Activated CD4-positive, alpha-beta memory T cell treated with anti-CD3 and anti-CD28 coated beads for 36 hours (primary cell): ENCODE results near the gene COX6B2. TPM values are rescaled to one million over a fixed set of nuclear protein-coding genes. Genes with fewer than 3 reads are reported as not detected.

Source experiments
- CTCF ChIA-PET: fragments of 350-600 bp; sonication (Branson Sonifier 250); formaldehyde crosslinking; loops from one replicate; lab custom pipeline; 2021; ENCODE audit warnings: antibody characterized with exemption, inconsistent platforms; lab: Charles Lee
- POLR2A ChIA-PET: fragments of 350-600 bp; sonication (Branson Sonifier 250); formaldehyde crosslinking; loops from one replicate; lab custom pipeline; 2021; ENCODE audit warnings: antibody characterized with exemption; lab: Charles Lee
- DNase-seq: peaks from one replicate; pipeline ENCODE4 v3.0.0-alpha.2; 2020
- H3K27ac Mint-ChIP-seq: one replicate; pipeline ENCODE4 v1.8.0; 2021; ENCODE audit warnings: mixed read lengths
- H3K27me3 Mint-ChIP-seq: one replicate; pipeline ENCODE4 v1.8.0; 2021; ENCODE audit warnings: mixed read lengths
- H3K36me3 Mint-ChIP-seq: one replicate; pipeline ENCODE4 v1.8.0; 2021; ENCODE audit warnings: mixed read lengths
- H3K4me1 Mint-ChIP-seq: one replicate; pipeline ENCODE4 v1.8.0; 2021; ENCODE audit warnings: low read depth, mixed read lengths
- H3K4me3 Mint-ChIP-seq: one replicate; pipeline ENCODE4 v1.8.0; 2021; ENCODE audit warnings: mild to moderate bottlenecking, mixed read lengths
- H3K9me3 Mint-ChIP-seq: one replicate; pipeline ENCODE4 v1.8.0; 2021; ENCODE audit warnings: mixed read lengths
- intact Hi-C: fragments of 100-400 bp; cut with micrococcal nuclease; formaldehyde crosslinking; loops from one replicate; pipeline ENCODE4 v1.15.1; 2023
- total RNA-seq, 2 experiments: library from RNA; stranded (reverse); gene quantifications; one replicate each; pipeline ENCODE4 v1.2.3, GENCODE V29; 2021

COX6B2 gene
- total RNA-seq, 2 experiments from 2014 or later = 0.15 to 0.81 TPM

DNA sequence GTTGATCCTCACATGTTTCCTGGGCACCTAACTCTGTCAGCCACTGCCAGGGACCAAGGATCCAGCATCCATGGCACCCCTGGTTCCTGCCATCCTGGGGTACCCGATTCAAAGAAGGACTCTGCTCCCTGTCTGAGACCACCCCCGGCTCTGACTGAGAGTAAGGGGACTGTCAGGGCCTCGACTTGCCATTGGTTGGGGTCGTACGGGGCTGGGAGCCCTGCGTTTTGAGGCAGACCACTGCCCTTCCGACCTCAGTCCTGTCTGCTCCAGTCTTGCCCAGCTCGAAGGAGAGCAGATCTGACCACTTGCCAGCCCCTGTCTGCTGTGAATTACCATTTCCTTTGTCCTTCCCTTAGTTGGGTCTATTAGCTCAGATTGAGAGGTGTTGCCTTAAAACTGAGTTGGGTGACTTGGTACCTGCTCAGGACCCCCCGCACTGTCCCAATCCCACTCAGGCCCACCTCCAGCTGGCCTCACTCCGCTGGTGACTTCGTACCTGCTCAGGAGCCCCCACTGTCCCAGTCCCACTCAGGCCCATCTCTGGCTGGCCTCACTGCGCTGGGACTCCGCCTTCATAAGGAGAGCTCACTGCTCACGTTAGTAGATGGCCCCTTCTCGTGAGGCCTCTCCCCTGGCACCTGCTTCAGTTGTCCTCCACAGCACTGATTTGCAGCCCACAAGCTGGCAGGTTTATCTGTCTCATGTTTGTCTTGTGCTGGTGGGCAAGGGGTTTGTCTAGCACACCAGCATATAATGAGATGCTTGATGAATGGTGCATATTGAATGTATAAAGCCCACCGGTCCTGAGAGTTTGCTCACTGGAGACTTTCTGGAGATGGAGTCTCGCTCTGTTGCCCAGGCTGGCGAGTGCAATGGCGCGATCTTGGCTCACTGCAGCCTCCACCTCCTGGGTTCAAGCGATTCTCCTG, 35.1 kb upstream of the COX6B2 start:
- Mint-ChIP-seq H3K4me3 (peak overlapping the region; percentile 17), H3K9me3 (no peaks in the 10 kb centered on the region), H3K36me3 (peaks cover 50% of the 10 kb centered on the region), H3K4me1 (peaks cover 40% of the 10 kb centered on the region), H3K27me3 (no peaks in the 10 kb centered on the region), H3K27ac (peak overlapping the region; percentile 25)
- intact Hi-C loops = no loop called here
- ChIA-PET CTCF (interaction anchor here (1.0 to 1.5 kb wide), 3 partner anchors 28 to 301 kb away, joined by 3 to 5 read pairs (median 5); no protein-coding TSS in a partner anchor), POLR2A (interaction anchor here (1.2 to 10.6 kb wide), 3 partner anchors 10 to 19 kb away, joined by 3 to 118 read pairs (median 5); partner anchors contain the start of gene UBE2S)
- no peak for DNase-seq

DNA sequence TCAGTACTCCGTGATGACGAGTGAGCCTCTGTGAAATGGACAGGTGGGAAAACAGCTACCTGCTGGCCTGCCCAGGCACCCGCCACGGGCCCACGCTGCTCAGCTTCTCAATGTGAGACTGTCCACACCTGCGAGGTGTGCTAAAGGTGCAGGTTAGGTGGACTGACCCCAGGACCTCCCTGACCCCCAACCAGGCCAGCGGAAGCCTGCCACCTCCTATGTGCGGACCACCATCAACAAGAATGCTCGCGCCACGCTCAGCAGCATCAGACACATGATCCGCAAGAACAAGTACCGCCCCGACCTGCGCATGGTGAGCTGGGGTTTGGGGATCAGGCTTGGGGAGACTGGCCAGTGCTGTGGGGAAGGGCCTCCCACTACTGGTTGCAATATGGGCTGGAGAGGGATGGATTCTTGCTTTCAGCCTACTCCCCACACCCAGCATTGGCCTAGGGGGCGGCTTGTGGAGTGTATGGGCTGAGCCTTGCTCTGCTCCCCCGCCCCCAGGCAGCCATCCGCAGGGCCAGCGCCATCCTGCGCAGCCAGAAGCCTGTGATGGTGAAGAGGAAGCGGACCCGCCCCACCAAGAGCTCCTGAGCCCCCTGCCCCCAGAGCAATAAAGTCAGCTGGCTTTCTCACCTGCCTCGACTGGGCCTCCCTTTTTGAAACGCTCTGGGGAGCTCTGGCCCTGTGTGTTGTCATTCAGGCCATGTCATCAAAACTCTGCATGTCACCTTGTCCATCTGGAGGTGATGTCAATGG, 33.4 kb upstream of the COX6B2 start:
- peak overlapping the region; percentile 92 for H3K27ac Mint-ChIP-seq
- ChIA-PET CTCF (interaction anchor here (1.1 to 1.3 kb wide), 2 partner anchors 87 to 95 kb away, joined by 3 to 4 read pairs; no protein-coding TSS in a partner anchor), POLR2A (interaction anchor here (0.7 to 10.6 kb wide), 5 partner anchors 12 to 133 kb away, joined by 3 to 118 read pairs (median 3); partner anchors contain the start of genes KMT5C and UBE2S)
- H3K4me3 Mint-ChIP-seq = peak overlapping the region; percentile 96
- H3K4me1 Mint-ChIP-seq = peaks cover 48% of the 10 kb centered on the region
- no peaks in the 10 kb centered on the region for H3K9me3 Mint-ChIP-seq
- H3K36me3 Mint-ChIP-seq = peaks cover 50% of the 10 kb centered on the region
- no peak for DNase-seq
- intact Hi-C loops = no loop called here
- H3K27me3 Mint-ChIP-seq = no peaks in the 10 kb centered on the region

DNA sequence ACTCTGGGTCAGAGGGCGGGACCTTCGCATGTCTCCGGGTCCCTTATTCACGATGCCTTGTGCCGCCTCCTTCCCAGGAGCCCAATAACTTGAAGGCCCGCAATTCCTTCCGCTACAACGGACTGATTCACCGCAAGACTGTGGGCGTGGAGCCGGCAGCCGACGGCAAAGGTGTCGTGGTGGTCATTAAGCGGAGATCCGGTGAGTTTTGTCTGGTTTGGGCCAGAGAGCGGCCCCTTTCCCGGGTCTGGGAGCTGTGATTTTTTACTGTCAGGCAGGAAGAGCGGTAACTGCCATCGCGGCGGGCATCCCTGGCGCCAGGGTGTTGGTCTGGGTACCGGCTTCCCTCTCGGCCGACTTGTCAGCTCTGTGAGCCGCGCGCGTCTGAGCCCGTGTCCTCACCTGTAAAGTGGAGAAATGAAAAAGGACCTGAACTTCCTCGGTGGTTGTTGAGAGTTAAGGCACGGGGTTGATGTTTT, 32.0 kb upstream of the COX6B2 start:
- Mint-ChIP-seq H3K27me3 (no peaks in the 10 kb centered on the region), H3K9me3 (no peaks in the 10 kb centered on the region), H3K36me3 (peaks cover 50% of the 10 kb centered on the region), H3K4me3 (peak overlapping the region; percentile 96), H3K27ac (peak overlapping the region; percentile 92), H3K4me1 (peaks cover 59% of the 10 kb centered on the region)
- DNase-seq = no peak
- ChIA-PET POLR2A (interaction anchor here (2.9 to 10.6 kb wide), 2 partner anchors 18 to 132 kb away, joined by 9 to 118 read pairs; partner anchors contain the start of gene UBE2S), CTCF (no interaction called here)
- intact Hi-C loops = no loop called here

DNA sequence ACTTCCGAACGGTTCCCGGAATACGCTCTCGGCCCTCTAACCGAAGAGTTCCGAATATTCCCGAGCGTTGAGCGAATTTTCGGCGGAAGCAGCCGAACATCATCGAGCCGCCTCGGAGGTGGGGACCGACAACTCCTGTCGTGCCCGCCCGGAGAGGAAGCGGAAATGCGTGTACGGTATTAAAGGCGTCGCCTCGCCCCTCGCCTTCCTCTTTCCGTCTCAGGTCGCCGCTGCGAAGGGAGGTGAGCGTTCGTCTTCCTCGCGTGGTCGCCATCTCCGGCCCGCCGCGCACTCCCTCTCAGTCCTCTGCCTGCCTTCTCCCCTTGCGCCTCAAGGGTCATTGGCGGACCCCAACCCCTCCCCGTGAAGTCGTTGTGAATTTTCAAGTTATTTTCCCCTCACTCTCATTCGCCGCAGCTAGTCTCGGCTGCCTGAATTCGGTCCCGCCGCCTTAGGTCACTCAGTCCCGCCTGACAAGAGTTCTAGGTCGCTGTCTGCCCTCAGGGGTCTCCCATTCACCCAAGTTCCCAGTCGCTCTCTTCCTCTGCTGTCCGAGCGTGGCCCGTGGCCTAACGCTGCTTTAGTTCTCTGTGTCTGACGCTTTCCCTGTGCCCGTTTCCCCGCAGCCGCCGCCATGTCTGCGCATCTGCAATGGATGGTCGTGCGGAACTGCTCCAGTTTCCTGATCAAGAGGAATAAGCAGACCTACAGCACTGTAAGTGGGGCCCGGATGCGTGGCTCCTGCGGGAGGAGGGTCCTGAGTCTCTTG, 31.4 kb upstream of the COX6B2 start, which contains the start of gene RPL28:
Gene RPL28, plus strand, starts transcription at position 209 of the 769 bp plus-strand sequence. Its CDS starts 426 bp downstream, at position 635.
- peaks cover 49% of the 10 kb centered on the region for H3K36me3 Mint-ChIP-seq
- H3K4me1 Mint-ChIP-seq = peaks cover 59% of the 10 kb centered on the region
- peak; percentile 99 for DNase-seq
- H3K4me3 Mint-ChIP-seq = peak within 1 kb of the TSS; percentile 96
- POLR2A ChIA-PET = interaction anchor here (2.9 to 10.6 kb wide), 3 partner anchors 19 to 131 kb away, joined by 9 to 118 read pairs (median 38); partner anchors contain the start of genes KMT5C and UBE2S
- H3K9me3 Mint-ChIP-seq = no peaks in the 10 kb centered on the region
- H3K27ac Mint-ChIP-seq = peak within 1 kb of the TSS; percentile 92
- CTCF ChIA-PET = no interaction called here
- intact Hi-C loops = loop anchor here (1.0 to 2.0 kb wide), 7 partner anchors 12 to 268 kb away; partner anchors contain the start of genes KMT5C, PPP6R1 and ZNF581
- no peaks in the 10 kb centered on the region for H3K27me3 Mint-ChIP-seq

DNA sequence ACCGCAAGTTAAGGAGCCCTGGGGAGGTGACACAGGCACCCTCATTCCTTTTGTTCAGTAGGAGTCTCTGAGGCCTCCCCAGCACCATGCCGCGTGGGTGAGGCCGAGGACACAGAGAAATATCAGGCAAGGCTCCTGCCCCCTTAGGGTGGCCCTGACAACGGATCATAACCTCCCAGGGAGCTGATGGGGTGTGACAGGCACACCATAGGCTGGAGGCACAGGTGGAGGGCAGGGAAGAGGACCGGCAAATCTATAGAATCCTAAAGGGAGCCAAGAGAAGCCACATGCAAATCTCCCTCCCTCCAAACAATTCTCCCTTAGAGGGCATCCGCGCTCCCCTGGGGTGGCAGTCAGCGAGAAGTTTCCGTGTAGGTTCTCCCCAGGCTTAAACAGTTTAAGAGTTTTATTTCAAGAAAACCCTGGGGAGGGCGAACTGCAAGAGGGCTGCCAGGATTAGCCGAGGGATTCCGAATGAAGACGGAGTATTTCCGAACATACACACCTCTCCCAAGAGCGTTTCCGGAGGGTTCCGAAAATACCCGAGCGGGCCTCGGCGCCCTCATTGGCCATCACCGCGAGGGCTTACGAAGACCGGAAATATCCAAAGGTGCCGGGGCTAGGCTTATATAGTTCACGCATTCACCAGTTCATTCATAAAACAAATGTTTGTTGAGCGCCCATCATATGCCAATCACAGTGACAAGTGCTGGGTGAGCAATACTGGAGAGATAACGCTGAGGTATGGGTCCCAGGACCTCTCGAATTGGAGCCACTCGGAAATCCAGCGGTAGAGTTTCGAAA, 30.6 kb upstream of the COX6B2 start:
- POLR2A ChIA-PET = interaction anchor here (1.0 to 10.6 kb wide), 13 partner anchors 10 to 214 kb away, joined by 3 to 118 read pairs (median 8); partner anchors contain the start of genes FIZ1, KMT5C, PPP6R1 and UBE2S
- peak; percentile 98 for DNase-seq
- no peaks in the 10 kb centered on the region for H3K9me3 Mint-ChIP-seq

DNA sequence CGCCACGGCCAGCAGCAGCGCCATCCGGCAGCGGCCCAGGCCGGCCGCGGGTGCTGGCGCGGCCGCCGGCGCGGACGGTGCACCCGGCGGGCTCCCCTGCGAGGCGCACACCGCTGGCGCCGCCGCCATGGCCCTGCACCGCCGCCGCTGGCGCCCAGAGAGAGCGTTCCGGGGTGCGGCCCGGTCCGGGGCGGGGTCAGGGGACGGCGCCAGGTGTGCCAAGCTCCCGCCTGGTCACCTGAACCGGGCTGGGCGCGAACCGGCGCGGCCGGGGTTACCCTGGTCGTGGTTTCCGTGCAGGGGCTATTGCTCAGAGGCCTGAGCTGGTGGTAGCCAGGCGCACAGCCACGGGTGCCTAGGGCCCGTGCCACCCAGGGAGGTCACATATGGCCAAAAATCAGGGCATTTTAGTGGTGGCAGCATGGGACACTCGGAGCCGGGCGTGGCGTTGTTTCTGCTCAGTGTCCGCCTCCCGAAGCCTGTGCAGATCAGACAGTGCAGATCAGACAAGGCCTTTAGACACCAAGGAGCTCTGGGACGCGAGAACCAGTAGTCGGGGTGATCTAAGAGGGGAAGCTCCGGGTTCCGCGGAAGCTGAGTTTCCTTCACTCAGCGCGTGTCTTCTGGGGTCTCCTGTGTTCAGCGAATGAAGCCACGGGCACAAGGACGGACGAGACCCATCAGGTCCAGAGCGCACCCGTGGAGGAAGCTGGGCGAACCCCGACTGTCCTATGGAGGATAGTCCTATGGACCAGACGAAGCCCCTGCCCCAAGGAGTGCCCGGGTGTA, 29.8 kb upstream of the COX6B2 start, which contains the start of gene TMEM238:
Gene TMEM238, minus strand, starts transcription at position 162 of the 789 bp plus-strand sequence. Its CDS starts 33 bp downstream, at position 129.
- intact Hi-C loops = loop anchor here (2.0 kb wide), 1 partner anchor 258 kb away; the partner anchor contains the start of gene ZNF581
- peak; percentile 48 for DNase-seq
- Mint-ChIP-seq H3K27ac (peak within 1 kb of the TSS; percentile 92), H3K4me3 (peak within 1 kb of the TSS; percentile 96), H3K9me3 (no peaks in the 10 kb centered on the region), H3K27me3 (no peaks in the 10 kb centered on the region), H3K4me1 (peaks cover 46% of the 10 kb centered on the region), H3K36me3 (peaks cover 35% of the 10 kb centered on the region)
- ChIA-PET CTCF (interaction anchor here (0.6 to 3.2 kb wide), 21 partner anchors 12 to 297 kb away, joined by 3 to 43 read pairs (median 4); partner anchors contain the start of genes HSPBP1, KMT5C, PPP6R1 and ZNF628), POLR2A (interaction anchor here (0.8 to 10.6 kb wide), 16 partner anchors 9 to 222 kb away, joined by 3 to 118 read pairs (median 8); partner anchors contain the start of genes FIZ1, HSPBP1, KMT5C and PPP6R1)

More for the DNA sequence above, 30.6 kb upstream of the COX6B2 start:
- peaks cover 53% of the 10 kb centered on the region for H3K4me1 Mint-ChIP-seq
- intact Hi-C loops = loop anchor here (1.0 to 2.0 kb wide), 7 partner anchors 13 to 269 kb away; partner anchors contain the start of genes KMT5C, PPP6R1 and ZNF581
- H3K36me3 Mint-ChIP-seq = peaks cover 43% of the 10 kb centered on the region
- H3K27me3 Mint-ChIP-seq = no peaks in the 10 kb centered on the region
- peak overlapping the region; percentile 92 for H3K27ac Mint-ChIP-seq
- peak overlapping the region; percentile 96 for H3K4me3 Mint-ChIP-seq
- CTCF ChIA-PET = interaction anchor here (0.6 to 3.2 kb wide), 7 partner anchors 13 to 244 kb away, joined by 3 to 43 read pairs (median 5); partner anchors contain the start of genes HSPBP1 and KMT5C

DNA sequence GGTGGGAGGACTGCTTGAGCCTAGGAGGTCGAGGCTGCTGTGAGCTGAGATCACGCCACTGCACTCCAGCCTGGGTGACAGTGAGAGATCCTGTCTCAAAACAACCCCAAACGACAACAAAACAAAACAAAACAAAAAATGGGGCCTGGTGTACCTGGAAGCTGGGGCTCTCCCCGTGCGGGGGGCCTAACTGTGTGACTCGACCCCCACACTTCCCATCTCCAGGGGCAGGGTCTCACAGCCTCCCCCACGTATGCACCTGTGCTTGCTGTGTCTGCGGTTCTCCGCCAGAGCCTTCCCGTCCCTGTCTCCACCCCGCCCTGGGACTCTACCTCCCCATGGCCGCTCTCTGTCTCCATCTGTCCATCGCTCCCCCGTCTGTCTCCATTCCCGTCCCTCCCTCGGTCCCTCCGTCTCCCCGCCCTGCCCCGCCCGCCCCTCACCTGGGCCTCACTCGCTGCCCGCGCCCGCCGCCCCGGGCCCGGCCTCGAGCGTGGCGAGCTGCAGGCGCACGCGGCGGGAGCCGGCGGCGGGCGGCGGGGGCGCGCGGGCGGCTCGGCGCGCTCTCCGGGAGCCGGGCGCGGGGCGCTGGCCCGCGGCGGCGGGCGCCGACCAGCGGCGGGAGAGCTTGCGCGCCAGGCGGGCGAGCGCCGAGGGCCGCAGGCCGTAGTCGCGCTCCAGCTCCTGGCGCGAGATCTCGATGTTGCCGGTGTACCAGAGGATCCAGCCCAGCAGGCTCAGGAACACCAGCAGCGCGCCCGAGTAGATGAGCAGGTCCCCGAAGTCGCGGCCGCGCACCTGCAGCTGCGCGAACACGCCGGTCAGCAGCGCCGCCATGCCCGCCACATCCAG, 29.0 kb upstream of the COX6B2 start:
- peak; percentile 68 for DNase-seq
- CTCF ChIA-PET = interaction anchor here (0.6 to 3.2 kb wide), 23 partner anchors 11 to 296 kb away, joined by 3 to 43 read pairs (median 3); partner anchors contain the start of genes HSPBP1, KMT5C, PPP6R1 and ZNF628
- Mint-ChIP-seq H3K27me3 (no peaks in the 10 kb centered on the region), H3K36me3 (peaks cover 29% of the 10 kb centered on the region), H3K9me3 (no peaks in the 10 kb centered on the region), H3K27ac (peak overlapping the region; percentile 84), H3K4me3 (peak overlapping the region; percentile 82), H3K4me1 (peaks cover 39% of the 10 kb centered on the region)
- POLR2A ChIA-PET = interaction anchor here (0.8 to 10.6 kb wide), 16 partner anchors 8 to 254 kb away, joined by 3 to 118 read pairs (median 8); partner anchors contain the start of genes FIZ1, HSPBP1, KMT5C and PPP6R1
- intact Hi-C loops = loop anchor here (2.0 kb wide), 1 partner anchor 259 kb away; the partner anchor contains the start of gene ZNF581

DNA sequence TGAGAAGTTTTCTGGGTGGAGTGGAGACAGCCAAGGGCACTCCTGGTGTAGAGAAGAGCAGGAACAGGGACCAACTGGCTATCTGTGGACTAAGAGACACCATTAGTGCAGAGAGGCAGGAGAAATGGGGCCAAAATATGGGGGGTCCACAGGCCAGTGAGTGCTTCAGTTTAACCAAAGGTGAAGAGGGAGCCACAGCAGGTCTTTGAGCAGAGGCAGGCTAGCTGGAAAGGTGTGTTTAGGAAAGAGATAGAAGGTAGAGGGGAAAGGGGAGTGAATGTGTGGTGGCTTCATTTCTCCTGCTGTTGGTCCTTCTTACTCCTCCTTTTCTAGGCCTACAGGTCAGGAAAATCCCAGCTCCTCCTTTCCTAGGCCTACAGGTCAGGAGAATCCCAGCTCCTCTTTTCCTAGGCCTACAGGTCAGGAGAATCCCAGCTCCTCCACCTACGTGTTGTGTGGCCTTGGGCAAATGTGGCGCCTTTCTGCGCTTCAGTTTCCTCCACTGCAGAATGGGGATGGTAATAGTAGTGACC, 28.1 kb upstream of the COX6B2 start:
- Mint-ChIP-seq H3K9me3 (no peaks in the 10 kb centered on the region), H3K4me1 (peaks cover 31% of the 10 kb centered on the region), H3K36me3 (peaks cover 19% of the 10 kb centered on the region), H3K27me3 (no peaks in the 10 kb centered on the region), H3K27ac (peak overlapping the region; percentile 84), H3K4me3 (peak overlapping the region; percentile 82)
- CTCF ChIA-PET = interaction anchor here (1.1 to 3.2 kb wide), 9 partner anchors 15 to 130 kb away, joined by 3 to 43 read pairs (median 4); partner anchors contain the start of genes KMT5C and PPP6R1
- intact Hi-C loops = no loop called here
- POLR2A ChIA-PET = interaction anchor here (1.2 to 10.6 kb wide), 4 partner anchors 22 to 255 kb away, joined by 5 to 118 read pairs (median 26); partner anchors contain the start of genes KMT5C, PPP6R1 and UBE2S
- no peak for DNase-seq
